Neural cell (in vitro differentiated cells): ENCODE results near the gene VWF. TPM values are rescaled to one million over a fixed set of nuclear protein-coding genes. Genes with fewer than 3 reads are reported as not detected.

ENCODE experiments used
- H2AFZ ChIP-seq: fragments of 200-600, 300-800 bp; sonication (generic), shearing (Covaris generic); 2 replicates; pipeline ENCODE4 v1.6.0; 2014; ENCODE audit warnings: low read depth, mild to moderate bottlenecking, antibody characterized with exemption, low read length, moderate library complexity
- H3F3A ChIP-seq: fragments of 200-600 bp; shearing (Covaris generic); 2 replicates; pipeline ENCODE4 v1.6.1; 2016; ENCODE audit warnings: mild to moderate bottlenecking, moderate library complexity, mixed read lengths, antibody characterized with exemption, low read length; ENCODE audit not compliant: insufficient read depth, poor library complexity, severe bottlenecking
- H3K27ac ChIP-seq: fragments of 200-600, 300-800 bp; sonication (generic), shearing (Covaris generic); 2 replicates; pipeline ENCODE4 v1.5.1; 2014; ENCODE audit warnings: mild to moderate bottlenecking, low read length, moderate library complexity
- H3K27me3 ChIP-seq: fragments of 300-800, 200-600 bp; sonication (generic), shearing (Covaris generic); 2 replicates; pipeline ENCODE4 v1.6.0; 2014; ENCODE audit warnings: mild to moderate bottlenecking, low read depth, low read length, moderate library complexity; ENCODE audit not compliant: insufficient read depth
- H3K36me3 ChIP-seq: fragments of 300-800, 200-600 bp; sonication (generic), shearing (Covaris generic); 2 replicates; pipeline ENCODE4 v1.5.1; 2014; ENCODE audit warnings: mild to moderate bottlenecking, antibody characterized with exemption, low read length, moderate library complexity; ENCODE audit not compliant: insufficient read depth
- H3K4me2 ChIP-seq: fragments of 300-800, 200-600 bp; sonication (generic), shearing (Covaris generic); 2 replicates; pipeline ENCODE4 v1.6.0; 2014; ENCODE audit warnings: mild to moderate bottlenecking, low read length
- H3K4me3 ChIP-seq: fragments of 300-800, 200-600 bp; sonication (generic), shearing (Covaris generic); 2 replicates; pipeline ENCODE4 v1.5.1; 2014; ENCODE audit warnings: mild to moderate bottlenecking, low read length, moderate library complexity
- H3K79me2 ChIP-seq: fragments of 200-600 bp; shearing (Covaris generic); replicated peaks from 2 replicates; pipeline ENCODE4 v1.6.0; 2014; ENCODE audit warnings: mild to moderate bottlenecking, low read length, moderate library complexity; ENCODE audit not compliant: insufficient read depth
- H3K9ac ChIP-seq: fragments of 300-800, 200-600 bp; sonication (generic), shearing (Covaris generic); 2 replicates; pipeline ENCODE4 v1.6.1; 2016; ENCODE audit warnings: mild to moderate bottlenecking, low read length, mixed read lengths
- H3K9me2 ChIP-seq: fragments of 200-600 bp; shearing (Covaris generic); 2 replicates; pipeline ENCODE4 v1.6.1; 2016; ENCODE audit warnings: mild to moderate bottlenecking, low read length, mixed read lengths; ENCODE audit not compliant: insufficient read depth
- H3K9me3 ChIP-seq: fragments of 200-600, 300-800 bp; sonication (generic), shearing (Covaris generic); 2 replicates; pipeline ENCODE4 v1.6.1; 2016; ENCODE audit warnings: mild to moderate bottlenecking, mixed run types, low read length, moderate library complexity, mixed read lengths
- H4K20me1 ChIP-seq: fragments of 200-600 bp; shearing (Covaris generic); 2 replicates; pipeline ENCODE4 v1.6.1; 2016; ENCODE audit warnings: mild to moderate bottlenecking, mixed run types; ENCODE audit not compliant: insufficient read depth
- EP300 ChIP-seq: fragments of 450-650 bp; conservative IDR thresholded peaks from 2 replicates; pipeline ENCODE4 v1.6.1; 2014; ENCODE audit warnings: antibody characterized with exemption, mild to moderate bottlenecking, moderate library complexity; ENCODE audit not compliant: poor library complexity, severe bottlenecking
- EZH2 ChIP-seq: fragments of 200-600, 300-800 bp; shearing (Covaris generic), sonication (generic); IDR thresholded peaks from 2 replicates; pipeline ENCODE4 v1.6.1; 2014; ENCODE audit warnings: antibody characterized with exemption, low read length, borderline replicate concordance, mild to moderate bottlenecking; ENCODE audit not compliant: insufficient read depth, poor library complexity, severe bottlenecking
- MXI1 ChIP-seq: fragments of 450-650 bp; conservative IDR thresholded peaks from 2 replicates; pipeline ENCODE4 v1.6.1; 2014; ENCODE audit warnings: antibody characterized with exemption, mild to moderate bottlenecking; ENCODE audit not compliant: poor library complexity, severe bottlenecking
- POLR2AphosphoS5 ChIP-seq: IDR thresholded peaks from 2 replicates; pipeline ENCODE4 v1.6.1; 2012
- RAD21 ChIP-seq: fragments of 450-650 bp; conservative IDR thresholded peaks from 2 replicates; pipeline ENCODE4 v1.6.1; 2014; ENCODE audit warnings: antibody characterized with exemption, mild to moderate bottlenecking, moderate library complexity
- SMC3 ChIP-seq: fragments of 450-650 bp; conservative IDR thresholded peaks from 2 replicates; pipeline ENCODE4 v1.6.1; 2014; ENCODE audit warnings: antibody characterized with exemption, mild to moderate bottlenecking, moderate library complexity; ENCODE audit not compliant: poor library complexity
- TAF1 ChIP-seq: IDR thresholded peaks from 2 replicates; pipeline ENCODE4 v1.6.1; 2012; ENCODE audit warnings: low read depth
- polyA plus RNA-seq: library from polyadenylated mRNA; depleted of rRNA; stranded (reverse); fragments of >200 nt; gene quantifications from 2 replicates; pipeline ENCODE4 v1.2.3, GENCODE V29; 2014
- TF ChIP-seq, protein P1 (sequence below): fragments of 450-650 bp; IDR thresholded peaks from 2 replicates; pipeline ENCODE4 v1.5.1; 2014; ENCODE audit warnings: antibody characterized with exemption, mild to moderate bottlenecking, moderate library complexity; ENCODE audit not compliant: poor library complexity, severe bottlenecking
- TF ChIP-seq, protein P2 (sequence below): IDR thresholded peaks from 2 replicates; pipeline ENCODE4 v1.6.1; 2012; ENCODE audit warnings: borderline replicate concordance

Gene VWF
- polyA plus RNA-seq, 1 donor from 2014 or later = not detected

GRCh38 chr12:6068227-6068626 is 56.2 kb downstream of the VWF start:
- H3K9ac ChIP-seq = no peak overlapping the region
- no peaks in the 10 kb centered on the region for H3K79me2 ChIP-seq
- no peaks in the 10 kb centered on the region for H3K27me3 ChIP-seq
- H2AFZ ChIP-seq = no peak overlapping the region
- H4K20me1 ChIP-seq = no peaks in the 10 kb centered on the region
- H3K27ac ChIP-seq = no peak overlapping the region
- no peaks in the 10 kb centered on the region for H3F3A ChIP-seq
- H3K9me3 ChIP-seq = no peaks in the 10 kb centered on the region
- H3K36me3 ChIP-seq = no peaks in the 10 kb centered on the region
- TF ChIP-seq POLR2AphosphoS5 (no peak), EP300 (no peak), TAF1 (no peak), SMC3 (no peak), RAD21 (no peak), EZH2 (no peak), MXI1 (no peak)
- TF ChIP-seq, protein P1, sequence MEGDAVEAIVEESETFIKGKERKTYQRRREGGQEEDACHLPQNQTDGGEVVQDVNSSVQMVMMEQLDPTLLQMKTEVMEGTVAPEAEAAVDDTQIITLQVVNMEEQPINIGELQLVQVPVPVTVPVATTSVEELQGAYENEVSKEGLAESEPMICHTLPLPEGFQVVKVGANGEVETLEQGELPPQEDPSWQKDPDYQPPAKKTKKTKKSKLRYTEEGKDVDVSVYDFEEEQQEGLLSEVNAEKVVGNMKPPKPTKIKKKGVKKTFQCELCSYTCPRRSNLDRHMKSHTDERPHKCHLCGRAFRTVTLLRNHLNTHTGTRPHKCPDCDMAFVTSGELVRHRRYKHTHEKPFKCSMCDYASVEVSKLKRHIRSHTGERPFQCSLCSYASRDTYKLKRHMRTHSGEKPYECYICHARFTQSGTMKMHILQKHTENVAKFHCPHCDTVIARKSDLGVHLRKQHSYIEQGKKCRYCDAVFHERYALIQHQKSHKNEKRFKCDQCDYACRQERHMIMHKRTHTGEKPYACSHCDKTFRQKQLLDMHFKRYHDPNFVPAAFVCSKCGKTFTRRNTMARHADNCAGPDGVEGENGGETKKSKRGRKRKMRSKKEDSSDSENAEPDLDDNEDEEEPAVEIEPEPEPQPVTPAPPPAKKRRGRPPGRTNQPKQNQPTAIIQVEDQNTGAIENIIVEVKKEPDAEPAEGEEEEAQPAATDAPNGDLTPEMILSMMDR = no peak
- TF ChIP-seq, protein P2, sequence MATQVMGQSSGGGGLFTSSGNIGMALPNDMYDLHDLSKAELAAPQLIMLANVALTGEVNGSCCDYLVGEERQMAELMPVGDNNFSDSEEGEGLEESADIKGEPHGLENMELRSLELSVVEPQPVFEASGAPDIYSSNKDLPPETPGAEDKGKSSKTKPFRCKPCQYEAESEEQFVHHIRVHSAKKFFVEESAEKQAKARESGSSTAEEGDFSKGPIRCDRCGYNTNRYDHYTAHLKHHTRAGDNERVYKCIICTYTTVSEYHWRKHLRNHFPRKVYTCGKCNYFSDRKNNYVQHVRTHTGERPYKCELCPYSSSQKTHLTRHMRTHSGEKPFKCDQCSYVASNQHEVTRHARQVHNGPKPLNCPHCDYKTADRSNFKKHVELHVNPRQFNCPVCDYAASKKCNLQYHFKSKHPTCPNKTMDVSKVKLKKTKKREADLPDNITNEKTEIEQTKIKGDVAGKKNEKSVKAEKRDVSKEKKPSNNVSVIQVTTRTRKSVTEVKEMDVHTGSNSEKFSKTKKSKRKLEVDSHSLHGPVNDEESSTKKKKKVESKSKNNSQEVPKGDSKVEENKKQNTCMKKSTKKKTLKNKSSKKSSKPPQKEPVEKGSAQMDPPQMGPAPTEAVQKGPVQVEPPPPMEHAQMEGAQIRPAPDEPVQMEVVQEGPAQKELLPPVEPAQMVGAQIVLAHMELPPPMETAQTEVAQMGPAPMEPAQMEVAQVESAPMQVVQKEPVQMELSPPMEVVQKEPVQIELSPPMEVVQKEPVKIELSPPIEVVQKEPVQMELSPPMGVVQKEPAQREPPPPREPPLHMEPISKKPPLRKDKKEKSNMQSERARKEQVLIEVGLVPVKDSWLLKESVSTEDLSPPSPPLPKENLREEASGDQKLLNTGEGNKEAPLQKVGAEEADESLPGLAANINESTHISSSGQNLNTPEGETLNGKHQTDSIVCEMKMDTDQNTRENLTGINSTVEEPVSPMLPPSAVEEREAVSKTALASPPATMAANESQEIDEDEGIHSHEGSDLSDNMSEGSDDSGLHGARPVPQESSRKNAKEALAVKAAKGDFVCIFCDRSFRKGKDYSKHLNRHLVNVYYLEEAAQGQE = no peak
- no peaks in the 10 kb centered on the region for H3K9me2 ChIP-seq
- H3K4me2 ChIP-seq = no peak overlapping the region
- no peak overlapping the region for H3K4me3 ChIP-seq

DNA sequence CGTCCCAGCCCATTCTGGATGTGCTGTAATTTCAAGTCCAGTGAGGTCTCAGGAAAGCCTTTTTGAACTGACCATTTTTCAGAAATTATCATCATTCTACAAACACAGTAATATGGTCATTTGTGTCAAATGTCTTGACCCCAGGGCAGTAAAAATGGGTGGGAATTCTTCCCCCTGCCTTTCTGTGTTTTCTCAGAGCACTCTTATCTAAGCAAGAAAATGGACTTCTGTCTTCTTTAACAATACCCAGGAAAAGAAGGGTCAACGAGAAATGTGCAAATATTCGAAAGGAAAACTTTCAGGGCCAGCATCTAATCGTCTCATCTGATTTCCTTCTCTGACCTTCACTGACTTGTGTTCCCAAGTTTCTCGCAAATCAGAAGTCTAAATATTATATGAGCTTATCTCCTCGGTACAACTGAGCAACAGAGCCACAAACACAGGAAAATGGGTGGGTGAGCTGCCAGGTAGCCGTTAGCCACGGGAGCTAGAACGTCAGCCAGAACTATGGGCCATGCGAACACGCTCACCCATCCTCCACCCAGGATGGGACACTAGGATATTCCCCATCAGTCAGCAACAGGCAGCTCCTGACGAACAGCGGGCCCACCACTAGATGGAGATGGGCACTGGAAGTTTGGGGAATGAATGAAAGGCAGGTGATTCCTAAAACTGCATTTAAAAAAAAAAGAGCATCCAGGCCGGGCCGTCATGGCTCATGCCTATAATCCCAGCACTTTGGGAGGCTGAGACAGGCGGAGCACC is 57.1 kb downstream of the VWF start:
- no peak overlapping the region for H3K27ac ChIP-seq

More for the DNA sequence above, 57.1 kb downstream of the VWF start:
- H3K4me3 ChIP-seq = no peak overlapping the region
- H3K36me3 ChIP-seq = no peaks in the 10 kb centered on the region
- no peak overlapping the region for H2AFZ ChIP-seq
- no peaks in the 10 kb centered on the region for H3K27me3 ChIP-seq
- H3K9ac ChIP-seq = no peak overlapping the region
- TF ChIP-seq EP300 (no peak), RAD21 (no peak), POLR2AphosphoS5 (no peak), MXI1 (no peak), TAF1 (no peak)
- H3F3A ChIP-seq = no peaks in the 10 kb centered on the region
- no peaks in the 10 kb centered on the region for H3K79me2 ChIP-seq
- no peaks in the 10 kb centered on the region for H3K9me2 ChIP-seq
- no peaks in the 10 kb centered on the region for H4K20me1 ChIP-seq
- no peak overlapping the region for H3K4me2 ChIP-seq
- H3K9me3 ChIP-seq = no peaks in the 10 kb centered on the region
